Hepatocyte (in vitro differentiated cells): ENCODE data around the gene MCF2L. TPM values are rescaled to one million over a fixed set of nuclear protein-coding genes. Genes with fewer than 3 reads are reported as not detected.

Experiments used
- DNase-seq: peaks from one replicate; pipeline ENCODE4 v3.0.0-alpha.2; 2016; ENCODE audit warnings: low spot score
- H2AFZ ChIP-seq: fragments of 200-600 bp; sonication (generic); 2 replicates; pipeline ENCODE4 v1.6.0; 2016; ENCODE audit warnings: antibody characterized with exemption, mild to moderate bottlenecking
- H3K27ac ChIP-seq: fragments of 200-600 bp; sonication (generic); 2 replicates; pipeline ENCODE4 v1.5.1; 2016; ENCODE audit warnings: mild to moderate bottlenecking
- H3K27me3 ChIP-seq: fragments of 200-600 bp; sonication (generic); 2 replicates; pipeline ENCODE4 v1.6.1; 2016
- H3K36me3 ChIP-seq: fragments of 200-600 bp; sonication (generic); replicated peaks from 2 replicates; pipeline ENCODE4 v1.5.1; 2016; ENCODE audit warnings: low read depth; ENCODE audit not compliant: insufficient read depth
- H3K4me1 ChIP-seq: fragments of 200-600 bp; sonication (generic); 2 replicates; pipeline ENCODE4 v1.5.1; 2016; ENCODE audit warnings: mild to moderate bottlenecking, moderate library complexity; ENCODE audit not compliant: insufficient read depth
- H3K4me2 ChIP-seq: fragments of 200-600 bp; sonication (generic); 2 replicates; pipeline ENCODE4 v1.6.0; 2016
- H3K4me3 ChIP-seq: fragments of 200-600 bp; sonication (generic); 2 replicates; pipeline ENCODE4 v1.5.1; 2016; ENCODE audit warnings: mild to moderate bottlenecking
- H3K79me2 ChIP-seq: fragments of 200-600 bp; sonication (generic); 2 replicates; pipeline ENCODE4 v1.6.0; 2017; ENCODE audit warnings: mild to moderate bottlenecking
- H3K9me2 ChIP-seq: fragments of 200-600 bp; sonication (generic); replicated peaks from 2 replicates; pipeline ENCODE4 v1.6.0; 2017; ENCODE audit warnings: mild to moderate bottlenecking; ENCODE audit not compliant: insufficient read depth
- H3K9me3 ChIP-seq: fragments of 200-600 bp; sonication (generic); 2 replicates; pipeline ENCODE4 v1.5.1; 2016; ENCODE audit warnings: low read depth, mild to moderate bottlenecking
- H4K20me1 ChIP-seq: fragments of 200-600 bp; sonication (generic); 2 replicates; pipeline ENCODE4 v1.6.0; 2016; ENCODE audit warnings: mild to moderate bottlenecking; ENCODE audit not compliant: insufficient read depth, poor library complexity, severe bottlenecking
- CTCF ChIP-seq: fragments of 200-600 bp; sonication (generic); IDR thresholded peaks from 2 replicates; pipeline ENCODE4 v1.5.1; 2016; ENCODE audit warnings: antibody characterized with exemption, mild to moderate bottlenecking; ENCODE audit not compliant: poor library complexity
- EZH2 ChIP-seq: fragments of 200-600 bp; sonication (generic); IDR thresholded peaks from 2 replicates; pipeline ENCODE4 v1.6.1; 2016; ENCODE audit warnings: antibody characterized with exemption, mild to moderate bottlenecking, borderline replicate concordance
- EZH2phosphoT487 ChIP-seq: fragments of 200-600 bp; sonication (generic); IDR thresholded peaks from one replicate; pipeline ENCODE4 v1.6.1; 2018; ENCODE audit warnings: antibody characterized with exemption, mild to moderate bottlenecking, low read depth, moderate library complexity; ENCODE audit not compliant: unreplicated experiment, severe bottlenecking
- WGBS: methylation state at CpG from one replicate; pipeline ENCODE4 v1.1.6; 2016; ENCODE audit warnings: low lambda C conversion rate; ENCODE audit errors: missing lambda C conversion rate; 5-methylcytosine and 5-hydroxymethylcytosine counted together
- polyA plus RNA-seq: library from polyadenylated mRNA; unstranded; fragments of >200 nt; fragmentation: Nextera tagmentation; extraction: Ambion mirVana; gene quantifications from 2 replicates; pipeline ENCODE4 v1.2.1, GENCODE V29; 2016
- total RNA-seq: library from RNA; depleted of rRNA; stranded (reverse); fragments of >200 nt; gene quantifications from 2 replicates; pipeline ENCODE4 v1.2.3, GENCODE V29; 2014

Gene MCF2L
- total and polyA plus RNA-seq, 2 experiments from 2014 or later: 11.1 to 22.4 TPM

- Histone ChIP-seq H3K27ac (no peak overlapping the region), H2AFZ (no peak overlapping the region), H4K20me1 (no peaks in the 10 kb centered on the region), H3K4me2 (no peak overlapping the region), H3K79me2 (no peaks in the 10 kb centered on the region), H3K9me3 (no peaks in the 10 kb centered on the region), H3K36me3 (no peaks in the 10 kb centered on the region), H3K4me3 (no peak overlapping the region), H3K27me3 (no peaks in the 10 kb centered on the region), H3K4me1 (peaks cover 26% of the 10 kb centered on the region), H3K9me2 (no peaks in the 10 kb centered on the region)
- 89% methylated on average over 13 of the region's 13 CpGs for WGBS
- no peak for TF ChIP-seq EZH2phosphoT487
- no peak for TF ChIP-seq EZH2
- TF ChIP-seq CTCF: no peak
- no peak for DNase-seq
Observed at GRCh38 chr13:112954488-112955270, 14.3 kb upstream of the MCF2L start.

- WGBS: 89% methylated on average over 15 of the region's 15 CpGs
- peaks cover 26% of the 10 kb centered on the region for H3K4me1 ChIP-seq
Observed at GRCh38 chr13:112955271-112955937, 13.6 kb upstream of the MCF2L start.

GRCh38 chr13:112955956-112956355 is 13.1 kb upstream of the MCF2L start:
- no peak overlapping the region for H3K4me3 ChIP-seq
- H3K4me2 ChIP-seq: no peak overlapping the region
- peaks cover 26% of the 10 kb centered on the region for H3K4me1 ChIP-seq
- no peaks in the 10 kb centered on the region for H3K79me2 ChIP-seq
- no peaks in the 10 kb centered on the region for H3K9me3 ChIP-seq
- no peaks in the 10 kb centered on the region for H3K36me3 ChIP-seq
- no peaks in the 10 kb centered on the region for H3K27me3 ChIP-seq
- 91% methylated on average over 11 of the region's 11 CpGs for WGBS
- H4K20me1 ChIP-seq: no peaks in the 10 kb centered on the region
- no peak overlapping the region for H3K27ac ChIP-seq
- H3K9me2 ChIP-seq: no peaks in the 10 kb centered on the region
- DNase-seq: no peak
- H2AFZ ChIP-seq: no peak overlapping the region
- no peak for TF ChIP-seq EZH2

More at GRCh38 chr13:112955271-112955937, 13.6 kb upstream of the MCF2L start:
- H3K9me2 ChIP-seq: no peaks in the 10 kb centered on the region
- H3K36me3 ChIP-seq: no peaks in the 10 kb centered on the region
- no peaks in the 10 kb centered on the region for H4K20me1 ChIP-seq
- no peaks in the 10 kb centered on the region for H3K79me2 ChIP-seq
- H3K27ac ChIP-seq: no peak overlapping the region
- H2AFZ ChIP-seq: no peak overlapping the region
- no peak overlapping the region for H3K4me3 ChIP-seq
- TF ChIP-seq CTCF (no peak), EZH2 (no peak), EZH2phosphoT487 (no peak)
- H3K4me2 ChIP-seq: no peak overlapping the region
- no peak for DNase-seq
- H3K27me3 ChIP-seq: no peaks in the 10 kb centered on the region
- H3K9me3 ChIP-seq: no peaks in the 10 kb centered on the region

- Histone ChIP-seq H3K4me2 (no peak overlapping the region), H3K27ac (no peak overlapping the region), H4K20me1 (no peaks in the 10 kb centered on the region), H3K4me3 (no peak overlapping the region), H3K4me1 (peaks cover 25% of the 10 kb centered on the region), H3K27me3 (no peaks in the 10 kb centered on the region), H3K36me3 (no peaks in the 10 kb centered on the region), H3K9me2 (no peaks in the 10 kb centered on the region), H3K79me2 (no peaks in the 10 kb centered on the region), H3K9me3 (no peaks in the 10 kb centered on the region), H2AFZ (no peak overlapping the region)
- no peak for TF ChIP-seq EZH2
- no peak for TF ChIP-seq EZH2phosphoT487
- TF ChIP-seq CTCF: no peak
- DNase-seq: no peak
- 72% methylated on average over 19 of the region's 19 CpGs for WGBS
Observed at GRCh38 chr13:112956571-112957294, 12.3 kb upstream of the MCF2L start.
